ENCODE measurements around the gene CA5A.

GRCh38 chr16:87880117-87880696 lies 56.1 kb downstream of the CA5A start:
- no peak for TF ChIP-seq CTCF (IDR thresholded peaks at IDR 0.05)
- no peak for TF ChIP-seq POLR2A (IDR thresholded peaks at IDR 0.05)

Measured in heart left ventricle (tissue), 13 donors.